Tibial artery (tissue), 4 donors: ENCODE measurements around the gene MYH14.

Experiments used
- DNase-seq, 2 donors: peaks; one replicate each; pipeline ENCODE4 v3.0.0-alpha.2; 2019
- H3K27ac ChIP-seq, 2 donors: fragments of 200-600 bp; sonication (generic) in 1 of 2; 1 replicate in 1 of 2; 2 replicates in 1 of 2; pipeline ENCODE4 v1.5.1; 2018 to 2019; ENCODE audit warnings: mild to moderate bottlenecking in 1 of 2
- H3K27me3 ChIP-seq, 2 donors: fragments of 200-600 bp; sonication (generic) in 1 of 2; one replicate each; pipeline versions ENCODE4 v1.5.1 to v1.6.0; 2016 to 2019
- H3K36me3 ChIP-seq, 3 donors: fragments of 200-600 bp; sonication (generic) in 2 of 3; one replicate each; pipeline ENCODE4 v1.5.1; 2016 to 2019; ENCODE audit warnings: mild to moderate bottlenecking in 2 of 3
- H3K4me1 ChIP-seq, 4 donors: fragments of 200-600 bp; sonication (generic) in 2 of 4; 1 replicate in 3 of 4; 2 replicates in 1 of 4; pipeline ENCODE4 v1.5.1; 2016 to 2019
- H3K4me3 ChIP-seq, 2 donors: fragments of 200-600 bp; sonication (generic) in 1 of 2; 1 replicate in 1 of 2; 2 replicates in 1 of 2; pipeline ENCODE4 v1.5.1; 2018 to 2019; ENCODE audit warnings: mild to moderate bottlenecking in 2 of 2
- H3K9me3 ChIP-seq, 3 donors: fragments of 200-600 bp; sonication (generic) in 1 of 3; one replicate each; pipeline ENCODE4 v1.5.1; 2016 to 2019
- CTCF ChIP-seq, 2 experiments: fragments of 200-600 bp in 1 of 2; fragments of 450-650 bp in 1 of 2; IDR thresholded peaks; one replicate each; pipeline ENCODE4 v1.5.1; 2017 to 2019; ENCODE audit warnings: antibody characterized with exemption in 2 of 2, mild to moderate bottlenecking in 1 of 2, moderate library complexity in 1 of 2
- intact Hi-C: fragments of 100-400 bp; cut with DNase I; formaldehyde crosslinking; loops from one replicate; pipeline ENCODE4 v1.15.0; 2023; ENCODE audit warnings: low total_unique reads

Gene MYH14

DNA sequence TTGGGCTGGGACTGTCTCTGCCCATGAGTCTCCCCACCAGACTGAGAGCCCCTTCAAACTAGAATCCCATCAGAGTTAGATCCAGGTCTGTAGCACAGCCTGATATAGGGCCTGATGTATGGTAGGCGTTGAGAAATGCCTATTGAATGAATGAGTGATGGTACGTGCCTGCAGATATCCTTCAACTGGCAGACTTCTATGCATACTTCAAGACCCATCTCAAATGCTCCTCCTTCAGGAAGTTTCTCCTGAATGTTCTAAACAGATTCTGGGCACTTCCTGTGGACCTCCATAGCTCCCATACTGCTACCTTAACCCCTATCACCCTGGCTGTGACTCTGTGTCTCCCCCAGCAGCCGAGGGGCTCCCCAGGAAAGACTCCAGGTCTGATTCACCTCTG is 77.6 kb downstream of the MYH14 start:
- intact Hi-C loops, result no loop called here
- Histone ChIP-seq H3K4me3 (no peak overlapping the region), H3K27ac (no peak overlapping the region), H3K36me3 (peaks cover 0 to 43% (median 0%) of the 10 kb centered on the region in 3 donors), H3K9me3 (no peaks in the 10 kb centered on the region), H3K4me1 (no peaks in the 10 kb centered on the region), H3K27me3 (peaks cover 0 to 10% of the 10 kb centered on the region in 2 donors)
- TF ChIP-seq CTCF (IDR thresholded peaks at IDR 0.05), result no peak
- no peak for DNase-seq

DNA sequence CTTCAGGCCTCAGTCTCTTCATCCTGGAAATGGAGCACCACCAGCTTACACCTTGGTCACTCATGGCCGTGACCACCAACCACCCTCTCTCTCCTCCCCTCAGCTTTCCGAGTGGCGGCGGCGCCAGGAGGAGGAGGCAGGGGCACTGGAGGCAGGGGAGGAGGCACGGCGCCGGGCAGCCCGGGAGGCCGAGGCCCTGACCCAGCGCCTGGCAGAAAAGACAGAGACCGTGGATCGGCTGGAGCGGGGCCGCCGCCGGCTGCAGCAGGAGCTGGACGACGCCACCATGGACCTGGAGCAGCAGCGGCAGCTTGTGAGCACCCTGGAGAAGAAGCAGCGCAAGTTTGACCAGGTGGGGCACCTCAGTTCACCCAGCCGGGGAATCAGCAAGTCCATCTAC is 78.1 kb downstream of the MYH14 start:
- no peak for DNase-seq
- intact Hi-C loops, result no loop called here
- TF ChIP-seq CTCF (IDR thresholded peaks at IDR 0.05), result no peak
- Histone ChIP-seq H3K27ac (no peak overlapping the region), H3K36me3 (peaks cover 0 to 41% (median 0%) of the 10 kb centered on the region in 3 donors), H3K9me3 (peaks cover 0 to 5% (median 3%) of the 10 kb centered on the region in 3 donors), H3K27me3 (peaks cover 0 to 8% of the 10 kb centered on the region in 2 donors), H3K4me3 (no peak overlapping the region), H3K4me1 (no peaks in the 10 kb centered on the region)

GRCh38 chr19:50285833-50286232 is 82.4 kb downstream of the MYH14 start:
- Histone ChIP-seq H3K9me3 (peaks cover 0 to 35% (median 14%) of the 10 kb centered on the region in 3 donors), H3K4me3 (no peak overlapping the region), H3K4me1 (no peaks in the 10 kb centered on the region), H3K27ac (no peak overlapping the region), H3K27me3 (no peaks in the 10 kb centered on the region), H3K36me3 (peaks cover 0 to 56% (median 0%) of the 10 kb centered on the region in 3 donors)
- no peak for DNase-seq
- TF ChIP-seq CTCF (IDR thresholded peaks at IDR 0.05), result no peak
- intact Hi-C loops, result no loop called here

DNA sequence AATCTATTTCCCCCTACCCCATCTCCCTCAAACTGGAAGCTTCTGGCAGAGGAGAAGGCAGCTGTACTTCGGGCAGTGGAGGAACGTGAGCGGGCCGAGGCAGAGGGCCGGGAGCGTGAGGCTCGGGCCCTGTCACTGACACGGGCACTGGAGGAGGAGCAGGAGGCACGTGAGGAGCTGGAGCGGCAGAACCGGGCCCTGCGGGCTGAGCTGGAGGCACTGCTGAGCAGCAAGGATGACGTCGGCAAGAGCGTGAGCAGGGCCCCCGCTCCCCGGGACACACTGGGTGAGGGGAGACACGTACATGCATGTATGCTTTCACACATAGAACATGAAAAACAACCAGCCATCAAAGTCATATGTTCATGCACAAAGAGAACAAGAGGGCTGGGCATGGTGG is 83.0 kb downstream of the MYH14 start:
- intact Hi-C loops, result no loop called here
- no peaks in the 10 kb centered on the region for H3K27me3 ChIP-seq
- H3K27ac ChIP-seq, result no peak overlapping the region
- no peak for TF ChIP-seq CTCF (IDR thresholded peaks at IDR 0.05)
- H3K9me3 ChIP-seq, result peaks cover 0 to 35% (median 14%) of the 10 kb centered on the region in 3 donors
- no peak overlapping the region for H3K4me3 ChIP-seq
- H3K4me1 ChIP-seq, result no peaks in the 10 kb centered on the region
- DNase-seq, result no peak
- H3K36me3 ChIP-seq, result peaks cover 0 to 54% (median 0%) of the 10 kb centered on the region in 3 donors

DNA sequence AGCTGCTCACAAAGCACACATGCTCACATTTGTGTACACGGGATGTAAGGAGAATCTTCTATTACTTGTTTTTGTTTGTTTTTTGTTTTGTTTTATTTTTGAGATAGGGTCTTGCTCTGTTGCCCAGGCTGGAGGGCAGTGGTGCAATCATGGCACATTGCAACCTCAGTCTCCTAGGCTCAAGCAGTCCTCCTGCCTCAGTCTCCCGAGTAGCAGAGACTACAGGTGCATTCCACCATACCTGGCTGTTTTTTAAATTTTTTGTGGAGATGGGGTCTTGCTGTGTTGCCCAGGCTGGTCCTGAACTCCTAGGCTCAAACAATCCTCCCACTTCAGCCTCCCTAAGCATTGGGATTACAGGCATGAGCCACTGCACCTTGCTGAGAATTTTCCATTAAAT is 83.9 kb downstream of the MYH14 start:
- peaks cover 0 to 6% of the 10 kb centered on the region in 2 donors for H3K27me3 ChIP-seq
- intact Hi-C loops, result no loop called here
- no peak for TF ChIP-seq CTCF (IDR thresholded peaks at IDR 0.05)

DNA sequence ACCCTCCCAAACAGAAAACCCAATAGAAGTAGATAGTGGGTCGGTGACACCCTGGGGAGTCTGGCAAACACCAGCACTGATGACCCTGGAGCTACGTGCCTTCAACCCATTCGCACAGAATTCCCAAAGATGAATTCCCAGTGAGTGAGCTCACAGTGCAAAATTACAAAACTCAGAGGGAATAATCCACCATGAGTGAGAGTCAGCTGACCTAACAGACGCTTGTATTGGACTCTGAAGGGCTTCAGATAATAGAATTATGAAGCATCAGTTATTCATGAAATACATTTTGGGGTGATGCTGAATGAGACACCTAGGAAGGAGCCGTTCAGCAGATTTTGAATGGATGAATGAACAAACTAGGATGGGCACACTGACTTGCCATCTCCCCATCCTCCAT is 85.5 kb downstream of the MYH14 start:
- intact Hi-C loops, result no loop called here
- Histone ChIP-seq H3K4me1 (no peaks in the 10 kb centered on the region), H3K27me3 (peaks cover 0 to 12% of the 10 kb centered on the region in 2 donors), H3K4me3 (no peak overlapping the region), H3K9me3 (peaks cover 0 to 35% (median 14%) of the 10 kb centered on the region in 3 donors), H3K36me3 (peaks cover 0 to 67% (median 0%) of the 10 kb centered on the region in 3 donors), H3K27ac (no peak overlapping the region)
- TF ChIP-seq CTCF (IDR thresholded peaks at IDR 0.05), result no peak
- no peak for DNase-seq

More for the DNA sequence above, 83.9 kb downstream of the MYH14 start:
- Histone ChIP-seq H3K9me3 (peaks cover 0 to 35% (median 14%) of the 10 kb centered on the region in 3 donors), H3K36me3 (peaks cover 0 to 54% (median 0%) of the 10 kb centered on the region in 3 donors), H3K27ac (no peak overlapping the region), H3K4me1 (no peaks in the 10 kb centered on the region), H3K4me3 (no peak overlapping the region)
- no peak for DNase-seq
